Gastroesophageal sphincter (tissue), 3 donors: ENCODE measurements around the gene OR1N2.
"Not testable (repeated sequence)": the region's sequence is repeated elsewhere in the genome, so short reads cannot be mapped to it uniquely, and the experiment has no call there.

ENCODE experiments used
- POLR2A ChIP-seq, 2 donors: fragments of 450-650 bp; IDR thresholded peaks; one replicate each; pipeline ENCODE4 v1.6.1; 2017; ENCODE audit warnings: antibody characterized with exemption in 2 of 2, mild to moderate bottlenecking in 2 of 2, moderate library complexity in 1 of 2
- POLR2AphosphoS5 ChIP-seq: sonication (generic); formaldehyde crosslinking; IDR thresholded peaks from one replicate; pipeline ENCODE4 v1.6.1; 2017; ENCODE audit warnings: antibody characterized with exemption
- TF ChIP-seq, protein P1 (sequence below), 4 experiments: fragments of 200-600 bp in 2 of 4; fragments of 450-650 bp in 2 of 4; sonication (generic) in 1 of 4; IDR thresholded peaks; one replicate each; pipeline ENCODE4 v1.5.1; 2017 to 2019; ENCODE audit warnings: antibody characterized with exemption in 4 of 4, mild to moderate bottlenecking in 2 of 4, moderate library complexity in 2 of 4

DNA sequence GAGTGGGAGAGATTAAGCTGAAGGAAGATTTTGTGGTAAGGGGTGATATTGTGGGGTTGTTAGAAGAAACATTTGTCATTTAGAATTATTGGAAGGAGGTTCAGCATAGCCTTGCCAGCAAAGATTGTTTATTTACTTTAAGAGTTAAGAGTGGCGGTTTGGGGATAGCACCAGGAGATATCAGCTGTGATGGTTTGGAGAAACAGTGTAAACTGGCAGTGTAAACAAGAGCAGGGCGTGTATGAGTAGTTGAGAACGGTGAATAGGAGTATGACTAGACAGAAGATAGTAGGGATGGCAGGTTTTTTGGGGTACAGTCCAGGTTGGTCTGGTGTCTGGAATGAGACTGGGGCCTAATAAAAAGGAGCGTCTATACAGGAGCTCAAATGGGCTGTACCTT lies 21.8 kb upstream of the OR1N2 start:
- TF ChIP-seq, protein P1, sequence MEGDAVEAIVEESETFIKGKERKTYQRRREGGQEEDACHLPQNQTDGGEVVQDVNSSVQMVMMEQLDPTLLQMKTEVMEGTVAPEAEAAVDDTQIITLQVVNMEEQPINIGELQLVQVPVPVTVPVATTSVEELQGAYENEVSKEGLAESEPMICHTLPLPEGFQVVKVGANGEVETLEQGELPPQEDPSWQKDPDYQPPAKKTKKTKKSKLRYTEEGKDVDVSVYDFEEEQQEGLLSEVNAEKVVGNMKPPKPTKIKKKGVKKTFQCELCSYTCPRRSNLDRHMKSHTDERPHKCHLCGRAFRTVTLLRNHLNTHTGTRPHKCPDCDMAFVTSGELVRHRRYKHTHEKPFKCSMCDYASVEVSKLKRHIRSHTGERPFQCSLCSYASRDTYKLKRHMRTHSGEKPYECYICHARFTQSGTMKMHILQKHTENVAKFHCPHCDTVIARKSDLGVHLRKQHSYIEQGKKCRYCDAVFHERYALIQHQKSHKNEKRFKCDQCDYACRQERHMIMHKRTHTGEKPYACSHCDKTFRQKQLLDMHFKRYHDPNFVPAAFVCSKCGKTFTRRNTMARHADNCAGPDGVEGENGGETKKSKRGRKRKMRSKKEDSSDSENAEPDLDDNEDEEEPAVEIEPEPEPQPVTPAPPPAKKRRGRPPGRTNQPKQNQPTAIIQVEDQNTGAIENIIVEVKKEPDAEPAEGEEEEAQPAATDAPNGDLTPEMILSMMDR (IDR thresholded peaks at IDR 0.05): not testable (repeated sequence)
- TF ChIP-seq POLR2AphosphoS5; POLR2A (IDR thresholded peaks at IDR 0.05): not testable (repeated sequence)
